ENCODE data around the gene MOB3A. TPM values are rescaled to one million over a fixed set of nuclear protein-coding genes. Genes with fewer than 3 reads are reported as not detected.
A peak's percentile ranks its signal among the peaks of the same experiment; 100 is the strongest.

MOB3A gene
- total and polyA plus RNA-seq, 2 of the 13 experiments (the other 11 are each of a cell fraction or from before 2014, with no cell fraction given) = 3.5 to 17.8 TPM

DNA sequence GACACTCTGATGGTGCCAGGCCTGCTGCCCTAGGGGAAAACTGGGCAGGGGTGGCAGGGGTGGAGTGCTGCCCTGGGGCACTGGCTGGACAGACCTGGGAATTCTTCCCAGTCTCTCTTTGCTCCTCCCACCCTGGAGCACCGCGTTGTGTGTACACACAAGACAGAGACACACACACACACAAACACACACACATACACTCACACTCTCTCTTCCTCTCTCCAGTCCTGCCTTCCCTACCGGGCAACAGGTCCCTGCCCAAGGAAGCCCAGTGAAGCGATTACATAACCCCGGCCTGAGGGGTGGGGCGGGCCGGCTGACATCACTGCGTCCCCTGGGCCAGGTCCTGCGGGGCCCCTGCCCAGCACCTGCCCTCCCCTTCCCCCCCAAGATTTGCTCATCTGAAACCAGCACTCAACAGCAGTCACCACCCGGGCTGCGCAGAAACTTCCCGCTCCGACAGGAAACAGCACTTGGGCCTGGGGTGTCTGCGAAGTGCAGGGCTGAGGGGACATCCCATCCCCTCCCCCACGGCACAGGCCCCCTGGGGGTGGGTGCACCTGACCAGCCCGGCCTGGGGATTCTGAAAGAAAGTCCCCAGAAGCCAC lies 46.3 kb downstream of the MOB3A start (continued):
- TF ChIP-seq, protein P1, sequence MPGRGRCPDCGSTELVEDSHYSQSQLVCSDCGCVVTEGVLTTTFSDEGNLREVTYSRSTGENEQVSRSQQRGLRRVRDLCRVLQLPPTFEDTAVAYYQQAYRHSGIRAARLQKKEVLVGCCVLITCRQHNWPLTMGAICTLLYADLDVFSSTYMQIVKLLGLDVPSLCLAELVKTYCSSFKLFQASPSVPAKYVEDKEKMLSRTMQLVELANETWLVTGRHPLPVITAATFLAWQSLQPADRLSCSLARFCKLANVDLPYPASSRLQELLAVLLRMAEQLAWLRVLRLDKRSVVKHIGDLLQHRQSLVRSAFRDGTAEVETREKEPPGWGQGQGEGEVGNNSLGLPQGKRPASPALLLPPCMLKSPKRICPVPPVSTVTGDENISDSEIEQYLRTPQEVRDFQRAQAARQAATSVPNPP (CRISPR knock-in tag; IDR thresholded peaks at IDR 0.05) = no peak
- TF ChIP-seq PHF8 (CRISPR knock-in tag; IDR thresholded peaks at IDR 0.05) (no peak; the same call in 1 of the 2 replicates), RXRB (CRISPR knock-in tag; IDR thresholded peaks at IDR 0.05; ENCODE audit: borderline replicate concordance) (peak; percentile 61), ZKSCAN8 (CRISPR knock-in tag; IDR thresholded peaks at IDR 0.05; ENCODE audit: borderline replicate concordance) (no peak), HOXA5 (CRISPR knock-in tag; IDR thresholded peaks at IDR 0.05) (no peak), ZMAT3 (CRISPR knock-in tag; conservative IDR thresholded peaks at IDR 0.05) (0 out of 2 replicates have a peak, but pooled peaks have one; percentile 37), ZBTB7A (CRISPR knock-in tag; IDR thresholded peaks at IDR 0.05) (peak; percentile 22), PRPF4 (IDR thresholded peaks at IDR 0.05; ENCODE audit: low read depth, low read length, poor library complexity, severe bottlenecking) (no peak), IKZF4 (CRISPR knock-in tag; IDR thresholded peaks at IDR 0.05; ENCODE audit: borderline replicate concordance, low read depth, not compliant biosample characterization) (no peak), FOXA1 (IDR thresholded peaks at IDR 0.05) (no peak), FOXA1 (CRISPR knock-in tag; IDR thresholded peaks at IDR 0.05) (peak; percentile 61), LCORL (IDR thresholded peaks at IDR 0.05) (no peak), LCORL (CRISPR knock-in tag; IDR thresholded peaks at IDR 0.05) (peak; percentile 81), ZNF232 (CRISPR knock-in tag; IDR thresholded peaks at IDR 0.05; ENCODE audit: borderline replicate concordance) (peak; percentile 37; the same call in 1 of the 2 replicates), MED1 (CRISPR knock-in tag; IDR thresholded peaks at IDR 0.05) (peak; percentile 73), KDM2A (CRISPR knock-in tag; IDR thresholded peaks at IDR 0.05; ENCODE audit: borderline replicate concordance, low read depth) (peak; percentile 37; the same call in 1 of the 2 replicates)
- TF ChIP-seq, protein P2, sequence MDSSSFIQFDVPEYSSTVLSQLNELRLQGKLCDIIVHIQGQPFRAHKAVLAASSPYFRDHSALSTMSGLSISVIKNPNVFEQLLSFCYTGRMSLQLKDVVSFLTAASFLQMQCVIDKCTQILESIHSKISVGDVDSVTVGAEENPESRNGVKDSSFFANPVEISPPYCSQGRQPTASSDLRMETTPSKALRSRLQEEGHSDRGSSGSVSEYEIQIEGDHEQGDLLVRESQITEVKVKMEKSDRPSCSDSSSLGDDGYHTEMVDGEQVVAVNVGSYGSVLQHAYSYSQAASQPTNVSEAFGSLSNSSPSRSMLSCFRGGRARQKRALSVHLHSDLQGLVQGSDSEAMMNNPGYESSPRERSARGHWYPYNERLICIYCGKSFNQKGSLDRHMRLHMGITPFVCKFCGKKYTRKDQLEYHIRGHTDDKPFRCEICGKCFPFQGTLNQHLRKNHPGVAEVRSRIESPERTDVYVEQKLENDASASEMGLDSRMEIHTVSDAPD (CRISPR knock-in tag; IDR thresholded peaks at IDR 0.05) = no peak
- TF ChIP-seq, protein P3, sequence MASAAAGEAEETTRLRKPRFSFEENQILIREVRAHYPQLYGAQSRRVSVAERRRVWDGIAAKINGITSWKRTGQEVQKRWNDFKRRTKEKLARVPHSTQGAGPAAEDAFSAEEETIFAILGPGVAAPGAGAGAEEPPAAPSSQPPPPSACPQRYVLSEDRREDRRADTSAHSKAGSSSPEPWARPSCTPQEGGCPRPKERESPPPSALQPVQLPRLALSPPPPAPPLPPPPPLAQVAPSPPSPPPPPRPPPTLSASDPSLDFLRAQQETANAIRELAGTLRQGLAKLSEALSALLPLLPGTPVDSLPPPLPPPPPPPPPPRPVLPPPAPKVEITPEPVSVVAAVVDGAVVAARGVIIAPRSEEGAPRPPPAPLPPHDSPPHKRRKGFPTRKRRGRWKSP (CRISPR knock-in tag; IDR thresholded peaks at IDR 0.05) = peak; percentile 69
- TF ChIP-seq, protein P4, sequence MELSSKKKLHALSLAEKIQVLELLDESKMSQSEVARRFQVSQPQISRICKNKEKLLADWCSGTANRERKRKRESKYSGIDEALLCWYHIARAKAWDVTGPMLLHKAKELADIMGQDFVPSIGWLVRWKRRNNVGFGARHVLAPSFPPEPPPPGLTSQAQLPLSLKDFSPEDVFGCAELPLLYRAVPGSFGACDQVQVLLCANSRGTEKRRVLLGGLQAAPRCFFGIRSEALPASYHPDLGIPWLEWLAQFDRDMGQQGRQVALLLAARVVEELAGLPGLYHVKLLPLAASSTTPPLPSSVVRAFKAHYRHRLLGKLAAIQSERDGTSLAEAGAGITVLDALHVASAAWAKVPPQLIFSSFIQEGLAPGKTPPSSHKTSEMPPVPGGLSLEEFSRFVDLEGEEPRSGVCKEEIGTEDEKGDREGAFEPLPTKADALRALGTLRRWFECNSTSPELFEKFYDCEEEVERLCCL (CRISPR knock-in tag; IDR thresholded peaks at IDR 0.05; ENCODE audit: borderline replicate concordance) = no peak
- TF ChIP-seq, protein P5, sequence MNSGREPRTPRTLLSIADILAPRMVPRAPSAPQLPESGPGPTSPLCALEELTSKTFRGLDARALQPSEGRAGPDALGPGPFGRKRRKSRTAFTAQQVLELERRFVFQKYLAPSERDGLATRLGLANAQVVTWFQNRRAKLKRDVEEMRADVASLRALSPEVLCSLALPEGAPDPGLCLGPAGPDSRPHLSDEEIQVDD (CRISPR knock-in tag; IDR thresholded peaks at IDR 0.05; ENCODE audit: borderline replicate concordance) = no peak
- TF ChIP-seq, protein P6, sequence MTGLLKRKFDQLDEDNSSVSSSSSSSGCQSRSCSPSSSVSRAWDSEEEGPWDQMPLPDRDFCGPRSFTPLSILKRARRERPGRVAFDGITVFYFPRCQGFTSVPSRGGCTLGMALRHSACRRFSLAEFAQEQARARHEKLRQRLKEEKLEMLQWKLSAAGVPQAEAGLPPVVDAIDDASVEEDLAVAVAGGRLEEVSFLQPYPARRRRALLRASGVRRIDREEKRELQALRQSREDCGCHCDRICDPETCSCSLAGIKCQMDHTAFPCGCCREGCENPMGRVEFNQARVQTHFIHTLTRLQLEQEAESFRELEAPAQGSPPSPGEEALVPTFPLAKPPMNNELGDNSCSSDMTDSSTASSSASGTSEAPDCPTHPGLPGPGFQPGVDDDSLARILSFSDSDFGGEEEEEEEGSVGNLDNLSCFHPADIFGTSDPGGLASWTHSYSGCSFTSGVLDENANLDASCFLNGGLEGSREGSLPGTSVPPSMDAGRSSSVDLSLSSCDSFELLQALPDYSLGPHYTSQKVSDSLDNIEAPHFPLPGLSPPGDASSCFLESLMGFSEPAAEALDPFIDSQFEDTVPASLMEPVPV (CRISPR knock-in tag; IDR thresholded peaks at IDR 0.05) = no peak

All from HepG2 (cell line).